ENCODE results near the gene NAA15.
"Not testable (repeated sequence)": the region's sequence is repeated elsewhere in the genome, so short reads cannot be mapped to it uniquely, and the experiment has no call there.

GRCh38 chr4:139468756-139469155 is 167.5 kb downstream of the NAA15 start:
- TF ChIP-seq, protein P1, sequence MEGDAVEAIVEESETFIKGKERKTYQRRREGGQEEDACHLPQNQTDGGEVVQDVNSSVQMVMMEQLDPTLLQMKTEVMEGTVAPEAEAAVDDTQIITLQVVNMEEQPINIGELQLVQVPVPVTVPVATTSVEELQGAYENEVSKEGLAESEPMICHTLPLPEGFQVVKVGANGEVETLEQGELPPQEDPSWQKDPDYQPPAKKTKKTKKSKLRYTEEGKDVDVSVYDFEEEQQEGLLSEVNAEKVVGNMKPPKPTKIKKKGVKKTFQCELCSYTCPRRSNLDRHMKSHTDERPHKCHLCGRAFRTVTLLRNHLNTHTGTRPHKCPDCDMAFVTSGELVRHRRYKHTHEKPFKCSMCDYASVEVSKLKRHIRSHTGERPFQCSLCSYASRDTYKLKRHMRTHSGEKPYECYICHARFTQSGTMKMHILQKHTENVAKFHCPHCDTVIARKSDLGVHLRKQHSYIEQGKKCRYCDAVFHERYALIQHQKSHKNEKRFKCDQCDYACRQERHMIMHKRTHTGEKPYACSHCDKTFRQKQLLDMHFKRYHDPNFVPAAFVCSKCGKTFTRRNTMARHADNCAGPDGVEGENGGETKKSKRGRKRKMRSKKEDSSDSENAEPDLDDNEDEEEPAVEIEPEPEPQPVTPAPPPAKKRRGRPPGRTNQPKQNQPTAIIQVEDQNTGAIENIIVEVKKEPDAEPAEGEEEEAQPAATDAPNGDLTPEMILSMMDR (IDR thresholded peaks at IDR 0.05), result not testable (repeated sequence)
- TF ChIP-seq POLR2A (IDR thresholded peaks at IDR 0.05), result not testable (repeated sequence)

Data from lower leg skin (tissue), 3 donors.